K562 (cell line): ENCODE data around the gene CDT1. TPM values are rescaled to one million over a fixed set of nuclear protein-coding genes. Genes with fewer than 3 reads are reported as not detected.

Source experiments
- ATAC-seq: fragments of 200-7000 bp; cut with Tn5 transposase; 3 replicates; pipeline ENCODE4 v1.9.1; 2020; ENCODE audit warnings: moderate library complexity
- BruUV-seq: library from RNA; stranded (reverse); fragments of 400-500 nt; replicated peaks from 2 replicates; lab custom pipeline; 2021; lab: Mats Ljungman, UMichigan
- CTCF ChIA-PET: fragments of 300-600 bp; formaldehyde crosslinking; extraction: SDS; loops from one replicate; lab custom pipeline; 2021; ENCODE audit warnings: low intra/inter-chr PET ratio; lab: Yijun Ruan, JAX
- POLR2A ChIA-PET: fragments of 300-600, 350-650 bp; sonication (Branson Sonifier 250); formaldehyde crosslinking; extraction: SDS; loops from one replicate; lab custom pipeline; 2021; ENCODE audit warnings: antibody characterized with exemption, inconsistent platforms; lab: Yijun Ruan, JAX
- DNase-seq, 4 experiments: peaks; one replicate each; pipeline versions ENCODE4 v3.0.0 to v3.0.0-alpha.2; 2011 to 2018; ENCODE audit warnings: low spot score in 3 of 4, mixed read lengths in 3 of 4; ENCODE audit errors: extremely low read depth in 1 of 4
- FAIRE-seq: peaks from 2 replicates; lab custom pipeline; 2011; peaks lifted over from hg19 to GRCh38; lab: Jason Lieb, UNC
- H2AFZ ChIP-seq: 2 replicates; pipeline ENCODE4 v1.6.0; 2011; ENCODE audit warnings: low read depth, low read length, control low read depth, inconsistent platforms
- H3K27ac ChIP-seq: fragments of 200-600 bp; 3 replicates; pipeline ENCODE4 v1.8.0; 2011; ENCODE audit warnings: low read depth, mild to moderate bottlenecking, control low read depth, inconsistent platforms, low read length, moderate library complexity, mixed read lengths; ENCODE audit errors: extremely low read depth
- H3K27me3 ChIP-seq, 2 experiments: fragments of 300-600 bp in 1 of 2; 2 replicates in 1 of 2; 3 replicates in 1 of 2; pipeline versions ENCODE4 v1.6.0 to v1.8.0; 2011; ENCODE audit warnings: inconsistent platforms in 2 of 2, low read length in 2 of 2, mild to moderate bottlenecking in 1 of 2, mixed read lengths in 1 of 2, moderate library complexity in 1 of 2; ENCODE audit not compliant: control insufficient read depth in 2 of 2, insufficient read depth in 2 of 2
- H3K36me3 ChIP-seq: fragments of 300-600 bp; 3 replicates; pipeline ENCODE4 v1.8.0; 2011; ENCODE audit warnings: mild to moderate bottlenecking, low read length, inconsistent platforms; ENCODE audit not compliant: control insufficient read depth, insufficient read depth
- H3K4me1 ChIP-seq, 2 experiments: fragments of 200-600 bp in 1 of 2; replicated peaks in 1 of 2; 2 replicates in 1 of 2; 3 replicates in 1 of 2; pipeline versions ENCODE4 v1.5.1 to v1.8.0; 2011; ENCODE audit warnings: inconsistent platforms in 2 of 2, low read length in 2 of 2, mild to moderate bottlenecking in 1 of 2, mixed read lengths in 1 of 2, moderate library complexity in 1 of 2; ENCODE audit not compliant: control insufficient read depth in 2 of 2, insufficient read depth in 2 of 2
- H3K4me2 ChIP-seq: 2 replicates; pipeline ENCODE4 v1.6.1; 2011; ENCODE audit warnings: low read length, control low read depth, inconsistent platforms, mixed read lengths; ENCODE audit not compliant: insufficient read depth
- H3K4me3 ChIP-seq: fragments of 200-600 bp; sonication (generic), shearing (Covaris generic); 2 replicates; pipeline ENCODE4 v1.5.1; 2016; ENCODE audit warnings: control low read depth, inconsistent platforms
- H3K79me2 ChIP-seq: fragments of 200-600 bp; 3 replicates; pipeline ENCODE4 v1.8.0; 2011; ENCODE audit warnings: low read length, inconsistent platforms; ENCODE audit not compliant: control insufficient read depth, insufficient read depth
- H3K9ac ChIP-seq, 2 experiments: 2 replicates each; pipeline versions ENCODE4 v1.6.0 to v1.6.1; 2011; ENCODE audit warnings: low read depth in 2 of 2, low read length in 2 of 2, control low read depth in 1 of 2, inconsistent platforms in 1 of 2, mild to moderate bottlenecking in 1 of 2, mixed read lengths in 1 of 2; ENCODE audit not compliant: insufficient read depth in 1 of 2
- H3K9me1 ChIP-seq: one replicate; pipeline ENCODE4 v1.6.0; 2011; ENCODE audit warnings: inconsistent platforms, mild to moderate bottlenecking, low read length, moderate library complexity; ENCODE audit not compliant: control insufficient read depth, insufficient read depth
- H3K9me3 ChIP-seq: replicated peaks from 2 replicates; pipeline ENCODE4 v1.5.1; 2011; ENCODE audit warnings: low read depth, low read length, inconsistent platforms; ENCODE audit not compliant: control insufficient read depth, insufficient read depth
- H4K20me1 ChIP-seq: replicated peaks from 2 replicates; pipeline ENCODE4 v1.6.1; 2011; ENCODE audit warnings: low read length, inconsistent platforms, mixed read lengths; ENCODE audit not compliant: control insufficient read depth, insufficient read depth
- ARID3A ChIP-seq: IDR thresholded peaks from 2 replicates; pipeline ENCODE4 v1.6.1; 2012; ENCODE audit warnings: low read depth, low read length, improper control_type of control experiment, borderline replicate concordance
- CREB1 ChIP-seq, 2 experiments: sonication (generic) in 1 of 2; formaldehyde crosslinking in 1 of 2; IDR thresholded peaks; 2 replicates each; pipeline versions ENCODE4 v1.6.1 to v1.8.0; 2012 to 2022; ENCODE audit warnings: inconsistent platforms in 1 of 2, mild to moderate bottlenecking in 1 of 2, missing genetic modification reagents in 1 of 2, moderate library complexity in 1 of 2
- ELF2 ChIP-seq: fragments of 250-450 bp; sonication (Bioruptor Pico); IDR thresholded peaks from 2 replicates; pipeline ENCODE4 v1.5.0; 2021; ENCODE audit warnings: mild to moderate bottlenecking
- FOXJ2 ChIP-seq: fragments of 200-800 bp; sonication (Bioruptor generic); IDR thresholded peaks from 2 replicates; pipeline ENCODE4 v1.6.1; 2016; ENCODE audit warnings: missing genetic modification characterization, missing compliant biosample characterization
- POLR2A ChIP-seq: fragments of 450-650 bp; conservative IDR thresholded peaks from 2 replicates; pipeline ENCODE4 v1.6.1; 2016
- RBM22 ChIP-seq: fragments of 200-400 bp; formaldehyde crosslinking; IDR thresholded peaks from 2 replicates; pipeline ENCODE4 v1.6.1; 2018; ENCODE audit warnings: low read length, low read depth; ENCODE audit not compliant: poor library complexity, severe bottlenecking
- WGBS: fragments of 100-300 bp; shearing (Covaris generic); methylation state at CpG from one replicate; pipeline ENCODE4 v1.1.6; 2016; ENCODE audit warnings: low coverage, mixed read lengths; ENCODE audit not compliant: insufficient coverage; ENCODE audit errors: missing lambda C conversion rate; 5-methylcytosine and 5-hydroxymethylcytosine counted together
- in situ Hi-C: fragments of 300-500 bp; cut with MboI; formaldehyde crosslinking; loops from 4 replicates; pipeline ENCODE4 v1.15.0; 2018; ENCODE audit warnings: inconsistent platforms, mixed read lengths
- intact Hi-C: fragments of 100-400 bp; cut with micrococcal nuclease; formaldehyde crosslinking; loops from 2 replicates; pipeline ENCODE4 v1.14.2; 2022
- polyA plus RNA-seq, 8 experiments: library from polyadenylated mRNA; depleted of rRNA in 4 of 8; stranded (reverse) in 5 of 8; unstranded in 3 of 8; fragments of >200 nt; fragmentation: Nextera tagmentation in 2 of 8; fragmentation: Illumina TruSeq in 1 of 8; extraction: Ambion mirVana in 2 of 8; extraction: Trizol in 1 of 8; gene quantifications; 2 replicates each; pipeline versions ENCODE4 v1.2.1 to v1.2.3, GENCODE V29; 2011 to 2014; ENCODE audit warnings: inconsistent platforms in 1 of 8, missing spikeins in 1 of 8
- total RNA-seq, 7 experiments: library from RNA; depleted of rRNA in 6 of 7; stranded (reverse); fragments of >200 nt in 6 of 7; fragmentation: Illumina TruSeq in 2 of 7; extraction: Trizol in 2 of 7; gene quantifications; 2 replicates each; pipeline versions ENCODE4 v1.2.1 to v1.2.3, GENCODE V29; 2011 to 2021; ENCODE audit warnings: low replicate concordance in 1 of 7

CDT1 gene
- total and polyA plus RNA-seq, 9 of the 15 experiments (the other 6 are each of a cell fraction or from before 2014, with no cell fraction given), result 0.92 to 178 (median 14.2) TPM

- no peak for TF ChIP-seq CREB1 (IDR thresholded peaks at IDR 0.05)
- 0 out of 2 replicates have a peak, but pooled peaks have one; percentile 21 for TF ChIP-seq CREB1 (CRISPR knock-in tag; IDR thresholded peaks at IDR 0.05)
- TF ChIP-seq ELF2 (CRISPR knock-in tag), result no peak
- 0 out of 2 replicates have a peak, but pooled peaks have one; percentile 36 for TF ChIP-seq POLR2A
- peak; percentile 28 for TF ChIP-seq RBM22
Observed at GRCh38 chr16:88758227-88758943, 45.2 kb upstream of the CDT1 start (continued).

- Histone ChIP-seq H3K9me3 (no peaks in the 10 kb centered on the region), H3K27ac (peak overlapping the region; percentile 32; the same call in 1 of the 3 replicates), H3K4me2 (no peak overlapping the region), H2AFZ (no peak overlapping the region), H3K79me2 (peaks cover 96% of the 10 kb centered on the region), H3K9me1 (peaks cover 39% of the 10 kb centered on the region), H3K27me3 (no peaks in the 10 kb centered on the region), H3K36me3 (peaks cover 95% of the 10 kb centered on the region), H4K20me1 (peaks cover 88% of the 10 kb centered on the region), H3K4me3 (no peak overlapping the region), H3K9ac (peak overlapping the region; percentile 4 to 18; a peak in 2 of 4 replicates), H3K4me1 (peaks cover 24 to 93% of the 10 kb centered on the region in 2 experiments)
- intact Hi-C loops, result no loop called here
- ChIA-PET CTCF (no interaction called here), POLR2A (interaction anchor here (0.6 to 8.9 kb wide), 7 partner anchors 12 to 81 kb away, joined by 3 to 102 read pairs (median 4); no protein-coding TSS in a partner anchor)
- BruUV-seq, result no TSS peak
- no peak for TF ChIP-seq ARID3A
- peak; percentile 1; the same call in 1 of the 2 replicates for TF ChIP-seq FOXJ2 (tag)
- ATAC-seq, result no peak
- 79% methylated on average over 6 of the region's 6 CpGs for WGBS
- no peak for DNase-seq
- peak; percentile 60 for FAIRE-seq
- in situ Hi-C loops, result no loop called here
Observed at GRCh38 chr16:88758944-88759244, 44.7 kb upstream of the CDT1 start.
